ENCODE data around the gene MPDZ. TPM values are rescaled to one million over a fixed set of nuclear protein-coding genes. Genes with fewer than 3 reads are reported as not detected.

Gene MPDZ
- total RNA-seq, 4 donors from 2014 or later, result 41.3 to 67.8 (median 56.8) TPM

GRCh38 chr9:13127131-13127530, 152.4 kb downstream of the MPDZ start:
- no peak for TF ChIP-seq CTCF (IDR thresholded peaks at IDR 0.05; ENCODE audit: low read depth)

GRCh38 chr9:13125261-13125660, 154.2 kb downstream of the MPDZ start:
- no peak for TF ChIP-seq CTCF (IDR thresholded peaks at IDR 0.05; ENCODE audit: low read depth)

- TF ChIP-seq CTCF (IDR thresholded peaks at IDR 0.05; ENCODE audit: low read depth), result no peak
These were observed 156.6 kb downstream of the MPDZ start for GRCh38 chr9:13122756-13123369.

- TF ChIP-seq CTCF (IDR thresholded peaks at IDR 0.05; ENCODE audit: low read depth), result no peak
These were observed 161.2 kb downstream of the MPDZ start for GRCh38 chr9:13118313-13118712.

GRCh38 chr9:13116292-13116691, 163.2 kb downstream of the MPDZ start:
- TF ChIP-seq CTCF (IDR thresholded peaks at IDR 0.05; ENCODE audit: low read depth), result no peak

- TF ChIP-seq CTCF (IDR thresholded peaks at IDR 0.05; ENCODE audit: low read depth), result no peak
These were observed 165.7 kb downstream of the MPDZ start for GRCh38 chr9:13113751-13114150.

- no peak for TF ChIP-seq CTCF (IDR thresholded peaks at IDR 0.05; ENCODE audit: low read depth)
These were observed 166.3 kb downstream of the MPDZ start for GRCh38 chr9:13113216-13113615.
